ENCODE data around the gene RASGEF1B. TPM values are rescaled to one million over a fixed set of nuclear protein-coding genes. Genes with fewer than 3 reads are reported as not detected.

Gene RASGEF1B
- total and polyA plus RNA-seq, 2 of the 4 experiments (the other 2 are of a cell fraction): 0.09 to 0.36 TPM

GRCh38 chr4:81490403-81491160, 18.9 kb upstream of the RASGEF1B start:
- no peak overlapping the region for H2AFZ ChIP-seq (replicated peaks; ENCODE audit: low read length, poor library complexity)
- ATAC-seq (ENCODE audit: low read depth) (no peak), DNase-seq (no peak)
- no peaks in the 10 kb centered on the region for H3K9me1 ChIP-seq (ENCODE audit: insufficient read depth, low read length)
- H2BK120ac ChIP-seq (ENCODE audit: low read depth, low read length): no peak overlapping the region
- no peak overlapping the region for H2AK5ac ChIP-seq (ENCODE audit: low read depth, low read length)
- no peak overlapping the region for H3K14ac ChIP-seq (replicated peaks; ENCODE audit: low read depth, low read length)
- POLR2A ChIA-PET (ENCODE audit: unreplicated experiment): no interaction called here
- H3K18ac ChIP-seq (ENCODE audit: low read depth, low read length): no peak overlapping the region
- H3K4ac ChIP-seq (ENCODE audit: low read depth, low read length): no peak overlapping the region
- H2BK5ac ChIP-seq (ENCODE audit: low read depth, low read length, poor library complexity, severe bottlenecking): no peak overlapping the region
- in situ Hi-C loops (cut with MboI; ENCODE audit: low sequenced_read_pairs): no loop called here
- H2AK9ac ChIP-seq (replicated peaks; ENCODE audit: low read depth, low read length, poor library complexity): no peak overlapping the region
- H3K4me1 ChIP-seq (ENCODE audit: control insufficient read depth, insufficient read depth, low read length): no peaks in the 10 kb centered on the region
- H3K27me3 ChIP-seq (ENCODE audit: control insufficient read depth, insufficient read depth, low read length): no peaks in the 10 kb centered on the region
- dilution Hi-C loops (cut with HindIII; ENCODE audit: low sequenced_read_pairs, unreplicated experiment): no loop called here
- no peak overlapping the region for H3K27ac ChIP-seq (ENCODE audit: insufficient read depth, low read length)
- no peak overlapping the region for H4K5ac ChIP-seq (ENCODE audit: low read depth, low read length)
- H3K56ac ChIP-seq (ENCODE audit: extremely low read depth, insufficient read depth, low read length): no peak overlapping the region
- H2BK20ac ChIP-seq (ENCODE audit: low read depth, low read length): no peak overlapping the region
- H3K9me3 ChIP-seq (ENCODE audit: control insufficient read depth, insufficient read depth, low read length): no peaks in the 10 kb centered on the region
- H3K36me3 ChIP-seq (ENCODE audit: control insufficient read depth, insufficient read depth, low read length): no peaks in the 10 kb centered on the region
- intact Hi-C loops (cut with micrococcal nuclease): no loop called here
- no peaks in the 10 kb centered on the region for H4K20me1 ChIP-seq (ENCODE audit: insufficient read depth, low read length)
- no peak overlapping the region for H4K8ac ChIP-seq (ENCODE audit: low read depth in 2 of 2, low read length in 2 of 2)
- no peaks in the 10 kb centered on the region for H3K79me1 ChIP-seq (ENCODE audit: low read depth in 1 of 2, low read length in 2 of 2)
- H3K4me2 ChIP-seq (ENCODE audit: low read depth, low read length): no peak overlapping the region
- CTCF ChIA-PET: interaction anchor here (1.0 kb wide), 1 partner anchor 23 kb away, joined by 3 read pairs; no protein-coding TSS in a partner anchor
- H3K9ac ChIP-seq (ENCODE audit: low read depth, low read length): no peak overlapping the region
- no peak overlapping the region for H4K91ac ChIP-seq (ENCODE audit: insufficient read depth, low read depth, low read length)
- WGBS, 2 experiments (ENCODE audit: extremely low coverage in 2 of 2, insufficient read length in 1 of 2): no CpG with 5 or more reads among the region's 2 CpGs
- no peak overlapping the region for H3K4me3 ChIP-seq (ENCODE audit: insufficient read depth, low read depth, low read length)
- H3K23ac ChIP-seq (ENCODE audit: low read depth, low read length): no peak overlapping the region
- no peak for TF ChIP-seq CEBPB (IDR thresholded peaks at IDR 0.05; ENCODE audit: low read depth, low read length)
- no peak for TF ChIP-seq NFE2L2 (IDR thresholded peaks at IDR 0.05; ENCODE audit: low read depth, low read length)
- no peak for TF ChIP-seq RCOR1 (IDR thresholded peaks at IDR 0.05; ENCODE audit: insufficient replicate concordance, low read length)
- no peak for TF ChIP-seq MAFK (IDR thresholded peaks at IDR 0.05; ENCODE audit: low read depth, low read length)
- TF ChIP-seq CTCF (conservative IDR thresholded peaks at IDR 0.05; ENCODE audit: low read depth, low read length): no peak
- no peak for TF ChIP-seq ELK1 (IDR thresholded peaks at IDR 0.05; ENCODE audit: borderline replicate concordance, low read depth, low read length)
- no peak for TF ChIP-seq MAZ (IDR thresholded peaks at IDR 0.05; ENCODE audit: borderline replicate concordance, low read depth, low read length)
- no peak for TF ChIP-seq RFX5 (IDR thresholded peaks at IDR 0.05; ENCODE audit: low read depth, low read length)
- H2BK15ac ChIP-seq (ENCODE audit: low read depth, low read length): no peak overlapping the region
- BruUV-seq (replicated peaks): no TSS peak

All from IMR-90 (cell line).